ENCODE measurements around the gene TP53I3.

DNA sequence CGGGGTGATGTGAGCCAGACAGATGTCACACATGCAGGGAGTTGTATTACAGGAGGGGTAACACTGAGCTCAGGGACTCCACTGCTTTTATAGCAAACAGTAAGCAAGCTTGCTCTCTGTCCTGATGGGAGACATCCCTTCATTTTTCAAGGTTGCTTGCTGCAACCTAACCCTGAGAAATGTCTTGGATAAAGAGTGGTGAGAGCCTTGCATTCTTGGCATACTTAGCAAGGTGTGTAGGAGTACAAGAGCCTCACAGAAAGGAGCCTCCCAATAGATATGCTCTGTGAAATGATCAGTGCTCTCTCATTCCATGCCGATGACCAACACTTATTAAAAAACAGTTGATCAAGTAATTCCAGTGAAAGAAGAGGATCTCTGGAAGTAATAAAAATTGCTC, 30.4 kb upstream of the TP53I3 start:
- TF ChIP-seq, protein P1, sequence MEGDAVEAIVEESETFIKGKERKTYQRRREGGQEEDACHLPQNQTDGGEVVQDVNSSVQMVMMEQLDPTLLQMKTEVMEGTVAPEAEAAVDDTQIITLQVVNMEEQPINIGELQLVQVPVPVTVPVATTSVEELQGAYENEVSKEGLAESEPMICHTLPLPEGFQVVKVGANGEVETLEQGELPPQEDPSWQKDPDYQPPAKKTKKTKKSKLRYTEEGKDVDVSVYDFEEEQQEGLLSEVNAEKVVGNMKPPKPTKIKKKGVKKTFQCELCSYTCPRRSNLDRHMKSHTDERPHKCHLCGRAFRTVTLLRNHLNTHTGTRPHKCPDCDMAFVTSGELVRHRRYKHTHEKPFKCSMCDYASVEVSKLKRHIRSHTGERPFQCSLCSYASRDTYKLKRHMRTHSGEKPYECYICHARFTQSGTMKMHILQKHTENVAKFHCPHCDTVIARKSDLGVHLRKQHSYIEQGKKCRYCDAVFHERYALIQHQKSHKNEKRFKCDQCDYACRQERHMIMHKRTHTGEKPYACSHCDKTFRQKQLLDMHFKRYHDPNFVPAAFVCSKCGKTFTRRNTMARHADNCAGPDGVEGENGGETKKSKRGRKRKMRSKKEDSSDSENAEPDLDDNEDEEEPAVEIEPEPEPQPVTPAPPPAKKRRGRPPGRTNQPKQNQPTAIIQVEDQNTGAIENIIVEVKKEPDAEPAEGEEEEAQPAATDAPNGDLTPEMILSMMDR (IDR thresholded peaks at IDR 0.05), result no peak
- TF ChIP-seq POLR2A (IDR thresholded peaks at IDR 0.05), result no peak
